CD4-positive, alpha-beta T cell treated with Interleukin-12 subunit alpha and Interleukin-12 subunit beta, for 1 hour (primary cell): Measurements from ENCODE around the gene TCIRG1.

ENCODE experiments used
- DNase-seq: peaks from one replicate; pipeline ENCODE4 v3.0.0-alpha.2; 2020

Gene TCIRG1

DNA sequence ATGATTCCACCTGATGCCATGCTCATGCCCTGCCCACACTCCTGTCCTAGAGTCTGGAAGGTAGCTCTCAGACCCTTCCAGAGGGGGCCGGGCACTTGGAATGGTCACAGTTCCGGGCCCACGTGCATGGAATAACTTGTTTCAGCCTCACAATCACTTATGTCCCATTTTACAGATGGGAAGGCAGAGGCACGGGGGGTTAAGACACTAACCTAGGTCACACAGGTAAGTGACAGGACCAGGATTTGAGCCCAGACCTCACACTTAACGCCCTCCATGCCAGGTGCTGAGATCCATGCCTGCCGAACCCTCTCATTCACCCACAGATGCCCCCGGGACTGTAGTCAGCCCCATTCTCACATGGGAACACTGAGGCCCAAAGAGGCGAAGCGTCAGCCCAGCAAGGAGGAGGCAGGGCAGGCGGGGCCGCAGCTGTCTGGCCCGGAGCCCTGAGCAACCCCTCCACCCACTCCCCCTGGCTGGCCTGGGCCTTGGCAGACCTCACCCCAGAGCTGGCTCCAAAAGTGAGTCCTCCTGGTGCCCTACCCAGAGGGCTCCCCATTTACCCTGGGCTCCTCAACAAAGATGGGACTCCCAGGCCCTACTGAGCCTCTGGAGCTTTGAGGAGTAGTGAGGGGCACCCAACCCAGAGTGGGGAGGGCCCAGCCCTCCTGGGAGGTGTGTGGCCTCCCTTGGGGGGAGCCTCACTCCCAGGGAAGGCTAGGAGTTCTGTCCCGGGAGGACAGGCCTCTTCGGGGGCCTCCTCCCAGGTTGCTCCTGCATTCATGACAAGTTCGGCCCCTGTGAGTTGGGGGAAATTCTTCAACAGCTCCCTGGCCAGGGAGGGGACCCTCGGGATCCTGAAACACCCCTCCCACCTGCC is 31.1 kb upstream of the TCIRG1 start:
- DNase-seq = no peak

DNA sequence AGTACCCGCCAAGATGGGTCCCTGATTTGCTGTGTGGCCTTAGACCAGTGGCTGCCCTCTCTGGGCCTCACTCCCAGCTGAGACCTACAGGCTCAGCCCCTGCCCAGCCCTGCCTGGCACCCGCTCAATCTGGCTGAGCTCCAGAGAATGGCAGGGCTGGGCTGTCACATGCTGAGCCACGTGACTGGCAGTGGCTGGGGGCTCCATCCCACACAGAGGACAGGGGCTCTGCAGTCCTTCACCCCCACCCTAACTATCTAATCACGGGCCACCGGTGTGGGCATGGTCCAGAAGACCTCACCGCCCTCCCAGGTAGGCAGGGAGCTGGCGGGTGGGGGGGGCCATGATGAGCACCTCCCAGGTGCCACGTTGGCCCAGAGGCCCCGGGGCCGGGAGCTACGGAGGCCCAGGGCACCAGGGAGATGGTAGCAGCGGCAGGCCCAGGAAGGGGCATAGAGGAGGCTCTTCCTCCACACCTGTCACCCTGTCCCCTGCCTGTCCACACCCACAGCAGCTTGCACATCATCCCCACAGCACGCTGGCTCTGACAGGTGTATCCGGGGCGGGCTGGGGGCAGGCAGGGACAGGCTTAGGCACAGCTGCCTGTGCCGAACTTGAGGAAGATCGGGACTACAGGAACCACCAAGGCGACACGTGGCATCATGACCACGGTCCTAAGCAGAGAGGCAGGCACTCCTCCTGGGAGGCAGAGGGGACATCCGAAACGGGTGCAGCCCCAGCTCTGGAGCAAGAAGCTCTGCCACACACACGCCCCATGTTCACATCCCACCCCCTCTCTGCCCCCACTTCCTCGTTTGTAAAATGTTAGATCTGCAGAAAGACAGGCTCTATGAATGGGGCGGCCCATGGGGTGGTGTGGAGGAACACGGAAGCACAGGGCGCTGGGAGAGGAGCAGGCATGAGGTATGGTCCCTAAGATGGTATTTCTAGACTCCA is 30.2 kb upstream of the TCIRG1 start:
- no peak for DNase-seq

DNA sequence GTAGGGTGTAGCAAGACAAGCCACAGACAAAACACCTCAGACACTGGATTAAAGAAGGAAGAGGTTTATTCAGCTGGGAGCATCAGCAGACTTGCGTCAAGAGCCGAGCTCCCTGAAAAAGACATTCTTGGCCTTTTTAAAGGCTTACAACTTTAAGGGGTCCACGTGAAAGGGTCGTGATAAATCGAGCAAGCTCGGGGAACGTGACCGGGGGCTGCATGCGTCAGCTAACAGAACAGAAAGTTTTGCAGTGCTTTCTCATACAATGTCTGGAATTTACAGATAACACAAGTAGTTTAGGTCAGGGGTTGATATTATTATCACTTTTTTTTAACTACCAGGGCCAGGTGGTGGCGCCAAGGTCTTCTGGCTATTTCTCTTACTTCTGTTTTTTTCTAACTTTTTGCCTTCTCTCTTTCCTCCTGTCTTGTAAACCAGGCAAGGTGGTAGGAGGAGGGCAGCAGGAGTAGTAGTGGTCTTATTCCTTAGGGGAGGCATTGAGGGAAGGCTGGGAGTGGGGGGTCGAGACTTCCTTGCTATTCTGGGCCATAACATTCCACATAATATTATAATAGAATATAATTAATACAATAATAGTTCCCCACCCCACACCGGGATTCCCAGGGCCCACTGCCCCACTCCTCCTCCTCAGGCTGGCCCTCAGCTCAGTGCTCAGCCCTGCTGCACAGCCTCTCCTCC is 29.3 kb upstream of the TCIRG1 start:
- peak; percentile 16 for DNase-seq

DNA sequence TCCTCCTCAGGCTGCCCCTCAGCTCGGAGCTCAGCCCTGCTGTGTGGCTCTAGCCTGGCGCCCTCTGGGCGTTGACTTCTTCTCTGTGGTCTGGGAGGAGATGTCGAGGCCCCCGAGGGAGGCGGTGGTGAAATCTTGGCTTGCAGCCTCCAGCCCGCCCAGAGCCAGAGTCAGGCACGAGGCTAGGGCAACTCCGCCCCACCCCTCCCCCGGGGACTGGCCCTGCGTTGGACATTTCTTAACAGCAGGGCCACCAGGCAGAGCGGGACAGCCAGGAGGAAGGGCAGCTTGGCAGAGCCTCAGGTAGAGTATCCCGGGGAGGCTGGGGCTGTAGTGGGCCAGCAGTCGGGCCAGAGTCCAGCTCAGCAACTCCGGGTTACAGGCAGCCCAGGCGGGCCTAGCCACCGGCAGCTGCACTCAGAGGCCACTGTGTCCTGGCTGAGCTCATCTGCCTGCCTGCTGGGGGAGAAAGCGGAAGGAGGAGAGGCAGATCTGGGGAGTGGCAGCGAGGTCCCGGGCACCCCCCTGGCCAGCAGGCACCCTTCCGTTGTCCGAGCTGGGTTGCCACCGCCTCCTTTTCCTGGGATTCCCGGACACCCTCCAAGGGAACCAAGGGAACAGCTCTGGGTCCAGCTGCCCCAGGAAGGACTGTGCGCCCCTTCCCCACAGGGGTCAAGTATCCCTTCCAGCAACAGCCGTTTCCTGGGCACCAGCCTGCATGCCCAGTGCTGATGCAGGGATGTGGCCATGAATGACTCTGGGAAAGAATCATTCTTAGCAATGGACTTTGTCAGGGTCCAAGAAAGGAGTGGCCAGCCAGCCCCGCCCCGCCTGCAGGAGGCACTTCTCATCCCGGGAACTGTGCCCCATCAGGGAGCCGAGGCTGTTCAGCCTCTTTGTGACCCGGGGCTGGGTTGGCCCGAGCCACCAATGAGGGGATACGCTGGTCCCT is 28.5 kb upstream of the TCIRG1 start, which contains the start of gene ALDH3B1:
ALDH3B1 (plus strand) TSS at position 238 of the 952 bp plus-strand sequence. CDS start 4,971 bp downstream, outside the sequence.
- peak; percentile 30 for DNase-seq

DNA sequence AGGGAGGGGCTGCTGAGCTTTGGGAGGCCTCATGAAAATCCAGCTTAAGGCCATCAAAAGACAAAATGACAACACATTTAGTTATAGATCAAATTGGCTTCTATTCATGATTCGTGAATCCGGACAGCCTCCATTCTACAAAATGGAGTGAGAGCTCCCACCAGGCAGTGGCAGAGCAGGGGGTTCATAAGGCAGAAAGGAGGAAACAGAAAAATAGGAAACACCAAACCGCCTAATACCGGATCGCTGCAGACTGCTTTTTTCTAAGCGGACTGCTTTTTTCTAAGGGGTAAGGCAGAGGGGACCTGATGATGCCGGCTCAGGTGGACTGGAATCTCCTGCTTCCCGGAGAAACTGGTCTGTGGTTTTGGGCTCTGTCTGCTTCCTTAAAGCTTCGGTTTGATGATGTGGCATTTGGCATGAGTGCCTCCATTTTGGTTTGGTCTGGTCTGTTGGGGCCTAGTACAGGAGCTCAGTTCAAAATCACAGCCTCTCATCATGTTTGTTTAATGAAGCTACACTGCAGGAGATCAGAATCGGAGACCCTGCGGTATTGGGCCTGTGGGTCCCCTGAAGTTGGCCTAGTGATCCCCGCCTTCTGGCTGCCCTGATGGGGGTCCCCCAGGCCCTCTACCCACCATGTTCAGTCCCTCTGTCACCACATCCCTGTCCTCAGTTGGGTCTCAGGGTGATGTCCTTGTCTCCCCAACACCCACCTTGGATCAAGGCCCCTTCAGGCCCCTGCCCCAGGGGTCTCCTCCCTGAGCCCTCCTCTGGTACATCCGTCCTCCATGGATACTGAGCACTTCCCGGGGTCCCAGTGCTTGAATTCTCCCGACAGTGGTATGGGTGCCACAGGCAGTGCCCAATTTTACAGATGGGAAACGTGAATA is 27.5 kb upstream of the TCIRG1 start:
- DNase-seq = no peak

DNA sequence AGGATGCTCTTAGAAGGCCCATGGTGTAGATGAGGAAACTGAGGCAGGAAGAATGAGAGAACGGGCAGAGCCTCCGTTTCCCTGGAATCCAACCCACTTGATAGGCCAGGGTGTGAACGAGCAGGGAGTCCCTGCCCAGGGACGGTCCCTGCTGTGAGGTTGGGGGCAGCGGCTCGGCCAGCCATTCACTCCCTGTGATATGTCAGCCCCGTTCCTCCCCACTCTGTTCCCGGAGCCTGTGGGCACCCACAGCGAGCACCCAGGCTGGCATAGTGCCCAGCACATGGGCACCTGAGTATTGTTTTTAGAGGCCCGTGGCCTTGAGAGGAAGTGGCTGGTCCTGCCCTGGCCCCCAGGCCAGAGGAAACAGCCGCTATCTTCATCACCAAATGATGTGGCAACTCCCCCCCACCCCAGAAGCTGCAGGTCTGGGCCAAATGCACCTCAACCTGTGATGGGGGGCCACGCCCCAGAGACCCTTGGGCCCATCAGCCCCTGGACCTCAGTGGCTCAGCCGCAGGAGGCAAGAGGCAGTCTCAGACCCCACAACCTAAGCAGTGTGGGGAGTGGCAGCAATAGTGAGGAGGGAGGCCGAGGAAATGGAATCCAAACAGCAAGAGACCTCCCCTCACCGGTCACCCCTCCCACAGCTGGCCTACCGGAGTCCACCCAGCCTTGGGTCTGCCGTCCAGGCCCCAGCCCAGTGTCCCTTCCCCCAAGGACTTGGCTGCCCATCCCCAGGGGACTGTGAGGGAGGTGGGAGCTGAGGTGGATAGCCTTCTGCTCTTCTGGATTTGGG is 26.6 kb upstream of the TCIRG1 start:
- no peak for DNase-seq

DNA sequence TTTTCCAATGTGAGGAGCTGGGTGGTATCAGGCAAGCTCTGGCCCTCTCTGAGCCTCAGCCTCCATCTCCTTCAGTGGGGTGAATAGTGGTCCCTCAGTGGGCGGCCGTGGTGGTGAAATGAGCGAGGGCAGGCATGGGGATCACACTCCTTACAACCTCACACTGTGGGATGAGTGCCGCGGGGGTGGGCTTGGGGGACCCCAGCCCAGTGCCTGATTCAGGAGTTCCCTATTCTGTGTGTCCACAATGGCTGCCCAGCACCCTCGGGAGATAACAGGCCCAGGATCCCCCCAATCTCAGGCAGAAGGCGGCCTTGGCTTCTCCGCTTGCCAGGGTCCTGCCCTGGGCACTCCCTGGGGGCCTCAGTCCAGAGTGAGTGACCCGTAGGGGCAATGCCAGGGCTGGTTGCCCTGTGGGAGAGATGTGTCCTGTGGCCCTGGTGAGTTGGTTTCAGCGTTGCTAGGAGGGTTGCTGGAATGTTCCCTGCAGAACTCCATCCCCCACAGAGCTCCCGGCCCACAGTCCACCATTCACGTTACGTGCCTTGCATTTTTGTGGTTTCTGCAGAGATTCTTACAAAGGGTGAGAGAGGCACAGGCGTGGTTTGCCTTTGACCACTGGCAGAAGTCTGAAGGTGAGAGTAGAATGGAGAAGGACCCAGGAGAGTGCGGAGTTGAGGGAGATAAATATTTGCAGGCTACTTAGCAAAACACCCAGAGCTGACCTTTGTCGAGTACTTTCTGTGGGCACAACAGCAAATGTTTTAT is 25.8 kb upstream of the TCIRG1 start:
- DNase-seq = no peak

DNA sequence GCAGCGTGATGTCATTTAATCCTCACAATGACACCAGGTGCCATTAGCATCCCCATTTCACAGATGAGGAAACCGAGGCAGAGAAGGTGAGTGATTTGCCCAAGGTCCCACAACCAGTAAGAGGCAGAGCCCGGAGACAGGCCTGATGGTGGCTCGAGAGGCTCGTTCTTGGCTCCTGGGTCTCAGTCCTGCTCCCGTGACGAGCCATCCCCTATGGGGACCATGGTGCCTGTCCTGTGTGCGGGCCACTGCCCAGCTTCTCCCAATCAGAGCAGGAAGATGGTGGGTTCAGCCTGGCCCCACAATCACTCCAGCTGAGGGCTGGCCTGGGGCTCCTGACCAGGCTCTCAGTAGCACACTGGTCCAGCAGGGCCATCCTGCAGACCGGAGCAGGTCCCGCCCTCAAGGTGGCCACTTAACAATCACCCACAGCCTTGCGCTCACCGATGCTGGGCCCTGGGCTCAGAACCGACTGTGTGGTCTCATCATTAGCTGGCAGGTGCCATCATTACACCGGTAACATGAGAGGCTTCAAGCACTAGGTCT is 25.1 kb upstream of the TCIRG1 start:
- DNase-seq = no peak

DNA sequence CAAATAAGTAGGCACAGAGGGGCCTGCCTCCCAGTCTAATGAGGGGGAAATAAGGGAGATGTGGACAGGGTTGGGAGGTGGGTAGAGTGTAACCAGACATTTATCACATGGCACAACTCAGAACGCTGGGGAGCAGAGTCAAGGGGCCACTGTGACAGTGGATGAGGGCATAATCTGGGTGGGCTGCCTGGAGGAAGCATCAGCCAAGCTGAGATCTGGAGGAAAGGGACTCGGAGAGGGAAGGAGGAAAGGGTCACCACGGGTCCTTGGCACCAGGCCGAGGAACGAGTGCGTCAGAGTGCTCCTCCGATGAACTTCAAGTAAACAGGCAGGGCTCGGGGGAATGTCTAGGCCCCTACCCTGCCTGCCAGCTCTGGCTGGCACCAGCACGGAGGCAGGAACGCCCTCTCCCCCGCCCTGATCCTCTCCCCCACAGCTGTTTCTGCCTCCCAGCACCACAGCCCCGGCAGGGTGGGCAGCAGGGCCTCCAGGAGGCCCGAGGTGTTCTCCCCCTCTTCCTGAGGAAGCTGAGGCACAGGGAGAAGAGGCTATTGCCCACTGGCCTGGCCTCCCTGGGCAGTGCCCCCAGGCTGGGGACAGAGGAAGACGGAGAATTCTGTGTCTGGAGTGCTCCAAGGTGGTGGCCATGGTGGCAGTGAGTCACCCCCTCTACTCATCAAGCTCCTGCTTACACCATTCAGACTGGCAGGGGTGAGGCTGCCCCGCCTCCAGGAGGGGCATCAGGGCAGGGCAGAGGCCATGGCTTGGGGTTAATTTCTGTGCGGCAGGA is 24.5 kb upstream of the TCIRG1 start:
- DNase-seq = no peak

DNA sequence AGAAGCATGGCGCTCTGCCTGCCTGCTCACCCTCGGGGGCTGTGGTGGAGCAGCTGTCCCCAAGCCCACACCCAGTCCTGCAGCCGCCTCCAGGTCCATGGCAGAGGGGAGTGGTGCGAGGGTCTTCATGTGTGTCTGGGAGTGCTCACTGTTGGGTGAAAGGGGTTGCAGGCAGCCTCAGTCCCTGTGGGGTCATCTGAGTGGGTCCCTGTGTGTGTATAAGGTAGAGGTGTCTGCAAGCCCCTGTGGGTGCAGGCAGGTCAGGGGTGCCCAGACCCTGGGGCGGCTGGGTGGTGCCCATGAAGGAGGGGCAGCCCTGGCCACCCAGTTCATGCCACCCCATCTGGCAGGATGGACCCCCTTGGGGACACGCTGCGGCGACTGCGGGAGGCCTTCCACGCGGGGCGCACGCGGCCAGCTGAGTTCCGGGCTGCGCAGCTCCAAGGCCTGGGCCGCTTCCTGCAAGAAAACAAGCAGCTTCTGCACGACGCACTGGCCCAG is 23.8 kb upstream of the TCIRG1 start:
- DNase-seq = no peak

DNA sequence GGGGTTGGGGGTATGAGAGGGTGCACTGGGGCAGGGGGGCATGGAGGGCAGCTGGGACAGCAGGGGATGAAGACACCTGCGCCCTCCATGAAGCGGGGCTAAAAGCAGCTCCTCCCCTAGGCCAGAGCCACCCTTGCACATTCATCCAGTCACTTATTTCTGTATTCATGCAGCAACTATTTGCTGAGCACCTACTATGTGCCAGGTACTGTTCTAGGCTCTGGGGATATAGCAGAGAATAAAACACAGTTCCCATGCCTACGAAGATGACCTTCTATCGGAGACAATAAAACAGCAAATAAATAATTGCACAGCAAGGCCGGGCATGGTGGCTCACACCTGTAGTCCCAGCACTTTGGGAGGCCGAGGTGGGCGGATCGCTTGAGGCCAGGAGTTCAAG is 23.4 kb upstream of the TCIRG1 start:
- no peak for DNase-seq

DNA sequence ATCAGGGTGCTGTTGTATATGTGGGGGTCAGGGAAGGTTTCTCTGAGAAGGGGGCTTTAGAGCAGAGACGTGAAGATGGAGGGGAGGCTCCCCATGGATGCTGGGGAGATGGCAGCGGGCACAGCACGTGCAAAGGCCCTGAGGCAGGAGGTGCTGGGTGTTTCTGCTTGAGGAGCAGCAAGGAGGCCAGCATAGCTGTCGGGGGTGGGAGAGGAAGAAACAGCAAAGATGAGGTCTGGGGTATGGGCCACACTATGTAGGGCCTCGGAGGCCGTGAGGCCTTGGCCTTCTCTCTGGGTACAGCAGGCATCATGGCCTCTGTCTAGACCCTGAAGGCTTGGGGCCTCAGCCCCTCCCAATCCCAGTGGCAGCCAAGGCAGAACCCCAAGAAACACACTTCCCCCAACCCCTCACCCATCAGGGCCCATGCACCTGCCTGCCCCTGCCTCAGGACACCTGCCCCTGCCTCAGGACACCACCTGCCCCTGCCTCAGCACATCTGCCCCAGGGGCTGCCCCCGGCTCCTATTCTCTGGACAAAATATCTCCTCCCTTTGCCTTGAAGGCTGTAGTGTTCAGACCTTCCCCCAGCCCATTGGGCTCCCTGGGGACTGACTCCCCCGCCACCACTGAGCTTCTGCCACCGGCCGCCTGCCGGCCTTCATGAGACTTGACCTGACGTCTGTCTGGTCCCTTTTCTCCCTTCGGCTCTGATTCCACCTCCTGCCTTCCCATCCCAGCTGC is 22.5 kb upstream of the TCIRG1 start:
- no peak for DNase-seq

DNA sequence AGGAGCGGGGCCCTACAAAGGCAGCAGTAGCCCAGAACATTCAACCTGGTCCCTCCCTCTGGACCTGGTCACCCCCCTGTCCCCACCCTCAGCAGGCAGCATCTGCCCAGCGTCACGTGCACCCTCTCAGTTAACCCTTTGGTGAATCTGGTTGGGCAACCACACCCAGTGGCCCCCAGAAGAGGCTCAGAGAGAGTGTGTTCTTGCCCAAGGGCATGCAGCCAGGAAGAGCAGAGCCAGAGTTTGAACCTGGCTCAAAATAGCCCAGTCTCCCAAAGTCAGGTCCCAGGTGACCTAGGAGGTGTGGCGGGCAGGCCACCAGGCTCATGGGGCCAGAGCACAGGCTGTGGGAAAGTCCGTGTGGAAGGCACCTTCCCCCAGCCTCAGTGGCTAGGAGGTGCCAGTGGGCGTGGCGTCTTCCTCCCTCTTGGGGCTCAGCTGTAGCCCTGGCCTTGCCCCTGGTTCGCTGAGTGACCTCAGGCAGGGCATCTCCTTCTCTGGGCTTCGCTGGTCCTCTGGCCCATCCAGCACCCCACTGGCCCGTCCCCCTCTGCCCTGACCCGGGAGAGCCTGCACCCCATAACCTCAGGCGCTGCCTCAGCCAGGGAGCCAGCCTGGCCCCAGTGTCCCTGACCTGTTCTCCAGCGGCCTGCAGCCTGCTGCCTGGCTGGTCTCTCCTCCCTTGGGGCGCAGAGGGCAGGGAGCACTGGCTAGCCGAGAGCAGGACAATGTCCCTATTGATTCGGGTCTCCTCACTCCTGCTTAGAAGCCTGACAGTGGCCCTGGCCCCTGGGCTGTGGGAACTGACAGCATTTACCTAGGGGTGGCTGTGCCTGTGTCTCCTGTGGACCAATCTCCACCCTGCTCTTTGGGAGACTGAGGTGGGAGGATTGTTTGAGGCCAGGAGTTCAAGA is 21.7 kb upstream of the TCIRG1 start:
- DNase-seq = no peak

DNA sequence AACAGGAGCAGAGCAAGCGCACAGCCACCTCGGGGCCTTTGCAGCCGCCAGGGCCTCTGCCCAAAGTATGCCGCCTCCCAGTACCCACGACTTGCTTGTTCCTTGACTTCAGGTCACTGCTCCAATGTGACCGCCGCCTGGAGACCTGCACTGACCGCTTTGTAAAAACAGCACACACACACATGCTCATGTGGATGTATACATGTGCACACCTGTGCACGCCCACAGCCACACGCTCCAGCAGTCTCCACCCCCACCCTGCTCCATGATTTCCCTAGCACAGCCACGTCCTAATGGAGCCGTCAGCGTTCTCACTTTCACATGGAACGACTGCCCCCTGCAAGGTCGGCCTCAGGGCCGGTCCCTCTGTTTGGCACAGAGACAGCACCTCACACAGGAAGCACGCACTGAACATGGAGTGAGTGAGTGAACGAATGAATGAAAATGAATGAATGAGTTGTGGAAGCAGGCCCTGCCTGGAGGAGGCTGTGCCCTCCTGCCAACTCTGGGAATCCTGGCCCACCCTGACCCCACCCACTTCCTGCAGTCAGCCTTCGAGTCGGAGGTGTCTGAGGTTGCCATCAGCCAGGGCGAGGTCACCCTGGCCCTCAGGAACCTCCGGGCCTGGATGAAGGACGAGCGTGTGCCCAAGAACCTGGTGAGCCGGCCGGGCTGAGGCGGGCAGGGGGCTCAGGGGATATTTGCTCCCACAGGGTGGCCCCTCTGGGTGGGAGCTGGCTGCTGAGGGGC is 20.7 kb upstream of the TCIRG1 start:
- DNase-seq = no peak

DNA sequence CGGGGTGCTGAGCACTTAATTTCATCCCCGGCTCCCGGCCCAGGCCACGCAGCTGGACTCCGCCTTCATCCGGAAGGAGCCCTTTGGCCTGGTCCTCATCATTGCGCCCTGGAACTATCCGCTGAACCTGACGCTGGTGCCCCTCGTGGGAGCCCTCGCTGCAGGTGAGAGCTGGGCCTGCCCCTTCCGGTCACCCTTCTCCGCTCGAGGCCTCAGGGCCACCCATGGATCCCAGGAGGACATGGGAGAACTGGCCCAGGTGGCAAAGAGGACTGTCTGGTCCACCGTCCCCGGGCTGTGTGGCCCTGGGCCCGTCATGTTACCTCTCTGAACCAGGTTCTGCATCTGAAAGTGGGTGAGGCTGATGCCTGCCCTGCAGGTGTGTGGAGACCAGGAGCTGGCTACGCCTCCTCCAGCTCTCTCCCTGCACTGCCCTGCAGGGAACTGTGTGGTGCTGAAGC is 20.1 kb upstream of the TCIRG1 start:
- DNase-seq = no peak
